ENCODE data around the gene PPP3CA.

- TF ChIP-seq CTCF (IDR thresholded peaks at IDR 0.05): no peak
- TF ChIP-seq REST (IDR thresholded peaks at IDR 0.05; ENCODE audit: insufficient read depth in 1 of 2, low read depth in 2 of 2, low read length in 1 of 2): no peak
- no peak for TF ChIP-seq POLR2AphosphoS5 (IDR thresholded peaks at IDR 0.05; ENCODE audit: low read depth, low read length)
- no peak for TF ChIP-seq TCF7L2 (IDR thresholded peaks at IDR 0.05; ENCODE audit: low read depth, low read length)
Observed at GRCh38 chr4:100982345-100982744, 365.0 kb downstream of the PPP3CA start.
